ENCODE measurements around the gene RAB26.

DNA sequence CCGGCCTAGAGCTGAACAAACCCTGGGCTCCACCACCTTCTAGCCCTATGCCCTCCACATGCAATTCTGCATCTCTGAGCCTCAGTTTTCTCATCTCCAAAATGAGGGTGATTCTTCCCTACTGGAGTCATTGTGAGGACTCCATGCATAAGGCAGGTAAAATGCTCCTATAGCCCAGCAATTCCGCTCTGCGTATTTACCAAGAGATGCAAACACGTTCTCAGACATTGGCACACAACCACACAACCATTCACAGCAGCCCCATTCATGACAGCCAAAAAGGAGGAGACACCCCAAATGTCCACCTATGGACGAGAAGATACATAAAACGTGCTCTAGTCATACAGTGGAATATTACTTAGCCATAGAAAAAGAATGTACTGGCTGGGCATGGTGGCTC lies 51.9 kb downstream of the RAB26 start:
- TF ChIP-seq EP300 (IDR thresholded peaks at IDR 0.05) (no peak), POLR2A (IDR thresholded peaks at IDR 0.05) (no peak)
- TF ChIP-seq, protein P1, sequence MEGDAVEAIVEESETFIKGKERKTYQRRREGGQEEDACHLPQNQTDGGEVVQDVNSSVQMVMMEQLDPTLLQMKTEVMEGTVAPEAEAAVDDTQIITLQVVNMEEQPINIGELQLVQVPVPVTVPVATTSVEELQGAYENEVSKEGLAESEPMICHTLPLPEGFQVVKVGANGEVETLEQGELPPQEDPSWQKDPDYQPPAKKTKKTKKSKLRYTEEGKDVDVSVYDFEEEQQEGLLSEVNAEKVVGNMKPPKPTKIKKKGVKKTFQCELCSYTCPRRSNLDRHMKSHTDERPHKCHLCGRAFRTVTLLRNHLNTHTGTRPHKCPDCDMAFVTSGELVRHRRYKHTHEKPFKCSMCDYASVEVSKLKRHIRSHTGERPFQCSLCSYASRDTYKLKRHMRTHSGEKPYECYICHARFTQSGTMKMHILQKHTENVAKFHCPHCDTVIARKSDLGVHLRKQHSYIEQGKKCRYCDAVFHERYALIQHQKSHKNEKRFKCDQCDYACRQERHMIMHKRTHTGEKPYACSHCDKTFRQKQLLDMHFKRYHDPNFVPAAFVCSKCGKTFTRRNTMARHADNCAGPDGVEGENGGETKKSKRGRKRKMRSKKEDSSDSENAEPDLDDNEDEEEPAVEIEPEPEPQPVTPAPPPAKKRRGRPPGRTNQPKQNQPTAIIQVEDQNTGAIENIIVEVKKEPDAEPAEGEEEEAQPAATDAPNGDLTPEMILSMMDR (IDR thresholded peaks at IDR 0.05), result no peak

Measured in ovary (tissue), 3 donors.